B cell (primary cell): Measurements from ENCODE around the gene PHLPP2. TPM values are rescaled to one million over a fixed set of nuclear protein-coding genes. Genes with fewer than 3 reads are reported as not detected.

Experiments used
- ATAC-seq: fragments of 200-7000 bp; cut with Tn5 transposase; one replicate; pipeline ENCODE4 v1.10.0; 2021; ENCODE audit warnings: low read depth, mild to moderate bottlenecking, moderate number of reproducible peaks, moderate library complexity
- CTCF ChIA-PET: fragments of 350-600 bp; sonication (Branson Sonifier 250); formaldehyde crosslinking; loops from one replicate; lab custom pipeline; 2021; ENCODE audit warnings: antibody characterized with exemption, inconsistent platforms; lab: Charles Lee
- POLR2A ChIA-PET: fragments of 350-600 bp; sonication (Branson Sonifier 250); formaldehyde crosslinking; loops from one replicate; lab custom pipeline; 2021; ENCODE audit warnings: antibody characterized with exemption; lab: Charles Lee
- DNase-seq: peaks from one replicate; pipeline ENCODE4 v3.0.0; 2013
- H2AFZ ChIP-seq: 2 replicates; pipeline ENCODE4 v1.6.1; 2012; ENCODE audit warnings: mild to moderate bottlenecking, low read depth, low read length; ENCODE audit not compliant: insufficient read depth, poor library complexity, severe bottlenecking
- H3K27ac ChIP-seq, 2 donors: 1 replicate in 1 of 2; 2 replicates in 1 of 2; pipeline ENCODE4 v1.5.1; 2012 to 2013; ENCODE audit warnings: low read length in 2 of 2, mild to moderate bottlenecking in 2 of 2, moderate library complexity in 1 of 2
- H3K27me3 ChIP-seq, 4 experiments: fragments of 200-600 bp in 1 of 4; sonication (generic) in 1 of 4; replicated peaks in 1 of 4; 1 replicate in 2 of 4; 2 replicates in 2 of 4; pipeline versions ENCODE4 v1.6.1 to v1.7.0; 2013 to 2016; ENCODE audit warnings: low read length in 3 of 4, mild to moderate bottlenecking in 2 of 4, mixed read lengths in 1 of 4, moderate library complexity in 1 of 4; ENCODE audit not compliant: insufficient read depth in 4 of 4, control insufficient read depth in 3 of 4; ENCODE audit errors: control extremely low read depth in 1 of 4
- H3K36me3 ChIP-seq, 2 experiments: replicated peaks in 1 of 2; 1 replicate in 1 of 2; 2 replicates in 1 of 2; pipeline versions ENCODE4 v1.6.1 to v1.7.1; 2013; ENCODE audit warnings: low read length in 1 of 2; ENCODE audit not compliant: insufficient read depth in 2 of 2, control insufficient read depth in 1 of 2; ENCODE audit errors: control extremely low read depth in 1 of 2, extremely low read depth in 1 of 2
- H3K4me1 ChIP-seq, 2 donors: fragments of 200-600 bp in 1 of 2; sonication (generic) in 1 of 2; 1 replicate in 1 of 2; 2 replicates in 1 of 2; pipeline versions ENCODE4 v1.5.1 to v1.6.1; 2013 to 2017; ENCODE audit warnings: low read length in 2 of 2; ENCODE audit not compliant: control insufficient read depth in 2 of 2, insufficient read depth in 2 of 2
- H3K4me2 ChIP-seq: replicated peaks from 2 replicates; pipeline ENCODE3; 2012; ENCODE audit warnings: mild to moderate bottlenecking, low read depth, low read length; ENCODE audit not compliant: poor library complexity, severe bottlenecking
- H3K4me3 ChIP-seq, 5 experiments: fragments of 200-600 bp in 1 of 5; sonication (generic) in 1 of 5; 1 replicate in 3 of 5; 2 replicates in 2 of 5; pipeline versions ENCODE4 v1.5.1 to v1.7.0; 2011 to 2016; ENCODE audit warnings: low read length in 4 of 5, mild to moderate bottlenecking in 4 of 5, low read depth in 2 of 5, control low read depth in 1 of 5, moderate library complexity in 1 of 5; ENCODE audit not compliant: insufficient read depth in 1 of 5; ENCODE audit errors: control extremely low read depth in 1 of 5, extremely low read depth in 1 of 5
- H3K79me2 ChIP-seq: fragments of 200-600 bp; sonication (generic); one replicate; pipeline ENCODE4 v1.6.0; 2016; ENCODE audit warnings: low read length; ENCODE audit not compliant: control insufficient read depth, insufficient read depth
- H3K9ac ChIP-seq: fragments of 200-600 bp; sonication (generic); 2 replicates; pipeline ENCODE4 v1.6.1; 2017; ENCODE audit warnings: mild to moderate bottlenecking, low read length, moderate library complexity
- H3K9me3 ChIP-seq, 3 donors: one replicate each; pipeline versions ENCODE4 v1.6.1 to v1.7.1; 2013; ENCODE audit warnings: low read length in 2 of 3; ENCODE audit not compliant: control insufficient read depth in 2 of 3, insufficient read depth in 1 of 3; ENCODE audit errors: control extremely low read depth in 1 of 3
- H4K20me1 ChIP-seq: 2 replicates; pipeline ENCODE4 v1.6.0; 2012; ENCODE audit warnings: mild to moderate bottlenecking, low read length; ENCODE audit not compliant: insufficient read depth, control insufficient read depth, poor library complexity, severe bottlenecking
- H3K27ac Mint-ChIP-seq: one replicate; pipeline ENCODE4 v1.8.0; 2021; ENCODE audit warnings: mixed read lengths
- H3K27me3 Mint-ChIP-seq: one replicate; pipeline ENCODE4 v1.8.0; 2021; ENCODE audit warnings: mixed read lengths
- H3K4me1 Mint-ChIP-seq: one replicate; pipeline ENCODE4 v1.8.0; 2021; ENCODE audit warnings: mixed read lengths
- H3K4me3 Mint-ChIP-seq: one replicate; pipeline ENCODE4 v1.8.0; 2021; ENCODE audit warnings: mixed read lengths
- H3K9me3 Mint-ChIP-seq: one replicate; pipeline ENCODE4 v1.8.0; 2022; ENCODE audit warnings: mixed read lengths; ENCODE audit not compliant: insufficient read depth
- EZH2 ChIP-seq: IDR thresholded peaks from 2 replicates; pipeline ENCODE4 v1.6.1; 2012; ENCODE audit warnings: borderline replicate concordance, low read depth, mild to moderate bottlenecking, moderate library complexity, low read length; ENCODE audit not compliant: insufficient read depth, poor library complexity, severe bottlenecking
- WGBS: methylation state at CpG from one replicate; pipeline ENCODE4 v1.1.5; 2013; ENCODE audit warnings: missing lambda C conversion rate; ENCODE audit not compliant: insufficient coverage; 5-methylcytosine and 5-hydroxymethylcytosine counted together
- intact Hi-C: fragments of 100-400 bp; cut with micrococcal nuclease; formaldehyde crosslinking; loops from one replicate; pipeline ENCODE4 v1.10.0; 2022
- polyA plus RNA-seq: library from polyadenylated mRNA; depleted of rRNA; stranded (reverse); fragments of >200 nt; gene quantifications from 2 replicates; pipeline ENCODE4 v1.2.3, GENCODE V29; 2012
- total RNA-seq, 2 donors: library from RNA; stranded (reverse); fragments of 120-200 nt in 1 of 2; gene quantifications; 1 replicate in 1 of 2; 2 replicates in 1 of 2; pipeline versions ENCODE4 v1.2.3 to v1.2.4, GENCODE V29; 2013 to 2022
- TF ChIP-seq, protein P1 (sequence below): fragments of 200-600 bp; IDR thresholded peaks from one replicate; pipeline ENCODE4 v1.8.0; 2022; ENCODE audit warnings: antibody characterized with exemption, mild to moderate bottlenecking

The PHLPP2 gene
- total and polyA plus RNA-seq, 2 donors (not counting 1 experiment from before 2014, with no cell fraction given), result 7.2 to 16.1 TPM

GRCh38 chr16:71726476-71727315 lies 2.2 kb upstream of the PHLPP2 start:
- TF ChIP-seq EZH2, result no peak
- TF ChIP-seq, protein P1, sequence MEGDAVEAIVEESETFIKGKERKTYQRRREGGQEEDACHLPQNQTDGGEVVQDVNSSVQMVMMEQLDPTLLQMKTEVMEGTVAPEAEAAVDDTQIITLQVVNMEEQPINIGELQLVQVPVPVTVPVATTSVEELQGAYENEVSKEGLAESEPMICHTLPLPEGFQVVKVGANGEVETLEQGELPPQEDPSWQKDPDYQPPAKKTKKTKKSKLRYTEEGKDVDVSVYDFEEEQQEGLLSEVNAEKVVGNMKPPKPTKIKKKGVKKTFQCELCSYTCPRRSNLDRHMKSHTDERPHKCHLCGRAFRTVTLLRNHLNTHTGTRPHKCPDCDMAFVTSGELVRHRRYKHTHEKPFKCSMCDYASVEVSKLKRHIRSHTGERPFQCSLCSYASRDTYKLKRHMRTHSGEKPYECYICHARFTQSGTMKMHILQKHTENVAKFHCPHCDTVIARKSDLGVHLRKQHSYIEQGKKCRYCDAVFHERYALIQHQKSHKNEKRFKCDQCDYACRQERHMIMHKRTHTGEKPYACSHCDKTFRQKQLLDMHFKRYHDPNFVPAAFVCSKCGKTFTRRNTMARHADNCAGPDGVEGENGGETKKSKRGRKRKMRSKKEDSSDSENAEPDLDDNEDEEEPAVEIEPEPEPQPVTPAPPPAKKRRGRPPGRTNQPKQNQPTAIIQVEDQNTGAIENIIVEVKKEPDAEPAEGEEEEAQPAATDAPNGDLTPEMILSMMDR, result no peak
- H3K9me3 ChIP-seq, result peaks cover 0 to 3% (median 0%) of the 10 kb centered on the region in 3 donors
- DNase-seq (peak; percentile 78), ATAC-seq (no peak)
- peaks cover 47 to 49% of the 10 kb centered on the region in 2 donors for H3K4me1 ChIP-seq
- peak overlapping the region; percentile 27 for H3K4me3 Mint-ChIP-seq
- 29% methylated on average over 1 of the region's 4 CpGs for WGBS
- intact Hi-C loops, result loop anchor here (1.0 to 10.0 kb wide), 4 partner anchors 20 to 442 kb away; partner anchors contain the start of gene CMTR2
- peaks cover 55% of the 10 kb centered on the region for H3K4me1 Mint-ChIP-seq
- H3K9me3 Mint-ChIP-seq, result no peaks in the 10 kb centered on the region
- peak overlapping the region; percentile 58 for H3K4me2 ChIP-seq
- no peaks in the 10 kb centered on the region for H3K27me3 Mint-ChIP-seq
- H3K4me3 ChIP-seq, result peak overlapping the region in 2 of 5 experiments; percentile 11 to 42
- peak overlapping the region; percentile 62 for H3K27ac Mint-ChIP-seq
- H2AFZ ChIP-seq, result peak overlapping the region; percentile 20
- peaks cover 5 to 12% of the 10 kb centered on the region in 2 experiments for H3K36me3 ChIP-seq
- H3K79me2 ChIP-seq, result peaks cover under 1% of the 10 kb centered on the region
- ChIA-PET POLR2A (interaction anchor here (0.7 to 1.2 kb wide), 2 partner anchors 82 to 157 kb away, joined by 3 to 5 read pairs; partner anchors contain the start of genes AP1G1 and ZNF821), CTCF (interaction anchor here (0.6 to 3.1 kb wide), 5 partner anchors 102 to 235 kb away, joined by 6 to 12 read pairs (median 9); no protein-coding TSS in a partner anchor)
- H3K27me3 ChIP-seq, result no peaks in the 10 kb centered on the region
- H3K9ac ChIP-seq, result peak overlapping the region; percentile 46
- peak overlapping the region; percentile 93 to 94 for H3K27ac ChIP-seq
- H4K20me1 ChIP-seq, result no peaks in the 10 kb centered on the region
